ENCODE results near the gene SH3D21.

The SH3D21 gene

DNA sequence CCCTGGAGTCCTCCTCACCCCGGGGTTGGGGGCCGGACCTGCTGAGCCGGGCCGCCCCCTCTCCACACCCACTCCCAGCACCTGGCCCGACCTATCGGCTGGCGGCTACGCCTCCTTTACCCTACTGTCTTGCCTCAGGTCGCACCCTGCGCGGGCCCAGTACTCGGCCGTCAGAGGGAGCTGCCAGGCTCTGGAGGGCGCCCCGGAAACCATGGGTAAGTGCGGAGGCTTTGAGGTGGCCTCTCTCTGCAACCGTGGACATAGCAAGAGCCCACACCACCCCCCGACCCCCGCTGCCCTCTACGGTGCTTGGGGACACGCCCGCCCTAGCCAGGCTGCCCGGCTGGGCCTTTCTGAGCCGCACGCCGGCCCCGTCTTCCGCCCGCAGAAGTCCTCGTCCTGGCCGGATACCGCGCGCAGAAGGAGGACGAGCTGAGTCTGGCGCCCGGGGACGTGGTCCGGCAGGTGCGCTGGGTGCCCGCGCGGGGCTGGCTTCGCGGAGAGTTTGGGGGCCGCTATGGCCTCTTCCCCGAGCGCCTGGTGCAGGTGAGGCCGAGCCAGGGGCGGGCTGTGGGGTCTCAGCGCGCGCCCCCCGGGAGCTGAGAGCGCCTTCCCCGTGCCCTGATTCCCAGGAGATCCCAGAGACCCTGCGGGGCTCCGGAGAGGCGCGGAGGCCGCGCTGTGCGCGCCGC, at the start of gene SH3D21:
SH3D21 (plus strand) TSS at position 159 of the 692 bp plus-strand sequence; CDS start at position 212, 53 bp downstream.
- peak; percentile 18 for DNase-seq (ENCODE audit: low read depth)
- no peak for TF ChIP-seq CTCF (conservative IDR thresholded peaks at IDR 0.05; ENCODE audit: low read length)

DNA sequence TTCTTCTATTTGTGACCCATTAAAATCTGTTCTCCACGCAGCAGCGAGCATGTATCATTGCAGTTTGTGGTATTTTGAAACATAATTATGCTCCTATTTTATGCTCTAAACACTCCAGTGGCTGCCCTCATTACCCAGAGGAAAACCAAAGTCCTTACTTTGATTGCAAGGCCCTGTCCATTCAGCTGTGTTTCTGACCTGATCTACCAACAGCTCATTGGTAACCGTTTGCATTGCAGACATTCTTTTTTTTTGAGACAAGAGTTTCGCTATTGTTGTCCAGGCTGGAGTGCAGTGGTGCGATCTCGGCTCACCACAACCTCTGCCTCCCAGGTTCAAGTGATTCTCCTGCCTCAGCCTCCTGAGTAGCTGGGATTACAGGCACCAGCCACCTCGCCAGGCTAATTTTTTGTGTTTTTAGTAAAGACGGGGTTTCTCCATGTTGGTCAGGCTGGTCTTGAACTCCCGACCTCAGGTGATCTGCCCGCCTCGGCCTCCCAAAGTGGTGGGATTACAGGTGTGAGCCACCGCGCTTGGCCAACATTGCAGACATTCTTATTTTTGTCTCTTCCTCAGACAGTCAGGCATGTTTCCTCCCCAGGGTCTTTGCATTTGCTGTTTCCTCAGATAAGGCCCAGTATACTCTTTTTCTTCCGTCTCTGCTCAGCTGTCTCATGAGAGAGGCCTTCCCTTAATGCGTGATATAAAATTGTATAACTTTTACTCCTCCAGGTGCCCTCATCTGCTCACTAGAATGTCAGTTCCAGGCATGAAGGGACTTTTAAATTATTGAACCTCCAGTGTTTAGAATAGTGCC, 49.4 kb upstream of the SH3D21 start:
- no peak overlapping the region for H3K4me3 ChIP-seq (ENCODE audit: low read length)
- no peak for TF ChIP-seq CTCF (conservative IDR thresholded peaks at IDR 0.05; ENCODE audit: low read length)
- DNase-seq (ENCODE audit: low read depth) = no peak

More for the DNA sequence above, at the start of gene SH3D21:
- peak within 1 kb of the TSS; percentile 84 for H3K4me3 ChIP-seq (ENCODE audit: low read length)

DNA sequence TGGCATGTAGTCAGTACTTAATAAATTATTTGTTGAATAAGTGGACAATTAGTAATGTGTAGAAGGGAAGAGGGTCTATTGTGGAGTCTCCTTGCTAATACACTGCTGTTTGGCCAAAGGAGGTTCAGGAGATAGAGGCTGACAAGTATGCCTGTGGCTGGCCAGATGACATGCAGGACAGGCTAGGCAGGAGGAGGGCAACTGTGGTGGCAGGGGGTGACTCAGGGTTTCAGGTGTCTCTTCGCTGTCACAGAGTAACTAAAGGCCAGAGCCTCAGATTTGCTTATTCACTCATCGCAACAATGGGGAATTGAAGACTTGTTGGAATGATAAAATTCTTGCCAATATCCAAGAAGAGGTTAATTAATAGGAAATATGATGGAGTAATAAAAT, 48.8 kb upstream of the SH3D21 start:
- no peak overlapping the region for H3K4me3 ChIP-seq (ENCODE audit: low read length)
- TF ChIP-seq CTCF (conservative IDR thresholded peaks at IDR 0.05; ENCODE audit: low read length) = no peak
- DNase-seq (ENCODE audit: low read depth) = peak; percentile 30

GRCh38 chr1:36258960-36259344, 47.2 kb upstream of the SH3D21 start:
- DNase-seq (ENCODE audit: low read depth) = no peak
- H3K4me3 ChIP-seq (ENCODE audit: low read length) = no peak overlapping the region
- no peak for TF ChIP-seq CTCF (conservative IDR thresholded peaks at IDR 0.05; ENCODE audit: low read length)

DNA sequence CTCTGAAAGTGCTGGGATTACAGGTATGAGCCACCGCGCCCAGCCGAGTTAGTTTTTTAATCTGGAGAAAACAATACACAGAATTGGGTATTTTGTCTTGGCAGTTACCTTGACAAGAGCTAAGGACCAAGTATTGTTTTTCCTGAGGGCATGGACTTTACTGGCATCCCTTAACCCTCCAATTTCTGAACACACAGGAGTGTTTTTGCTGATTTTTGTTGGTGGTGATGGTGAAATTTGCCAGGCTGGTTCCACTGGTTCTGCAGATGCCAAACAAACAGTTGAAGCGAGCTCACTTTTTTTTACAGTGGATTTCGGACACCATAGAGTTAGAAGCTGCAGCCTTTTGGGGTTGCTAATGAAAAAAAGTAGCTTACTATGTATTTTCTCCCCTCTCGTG, 37.2 kb upstream of the SH3D21 start:
- DNase-seq (ENCODE audit: low read depth) = no peak
- TF ChIP-seq CTCF (conservative IDR thresholded peaks at IDR 0.05; ENCODE audit: low read length) = no peak
- no peak overlapping the region for H3K4me3 ChIP-seq (ENCODE audit: low read length)

DNA sequence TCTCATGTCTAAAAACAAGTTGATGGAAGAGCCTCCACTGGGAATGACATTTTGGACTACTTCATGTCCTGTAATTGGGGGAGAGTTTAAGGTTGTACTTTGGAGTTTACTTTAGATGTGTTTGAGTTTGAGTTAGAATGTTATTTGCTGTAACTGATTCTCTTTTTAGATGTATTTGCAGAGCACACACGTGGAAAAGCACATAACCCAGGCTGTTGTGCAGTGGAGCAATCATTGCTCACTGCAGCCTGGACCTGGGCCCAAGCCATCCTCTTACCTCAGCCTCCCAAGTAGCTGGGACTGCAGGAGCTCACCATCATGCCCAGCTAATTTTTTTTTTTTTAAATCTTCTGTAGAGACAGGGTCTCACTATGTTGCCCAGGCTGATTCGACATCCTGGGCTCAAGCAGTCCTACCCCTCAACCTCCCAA, 36.7 kb upstream of the SH3D21 start:
- no peak overlapping the region for H3K4me3 ChIP-seq (ENCODE audit: low read length)
- TF ChIP-seq CTCF (conservative IDR thresholded peaks at IDR 0.05; ENCODE audit: low read length) = no peak

DNA sequence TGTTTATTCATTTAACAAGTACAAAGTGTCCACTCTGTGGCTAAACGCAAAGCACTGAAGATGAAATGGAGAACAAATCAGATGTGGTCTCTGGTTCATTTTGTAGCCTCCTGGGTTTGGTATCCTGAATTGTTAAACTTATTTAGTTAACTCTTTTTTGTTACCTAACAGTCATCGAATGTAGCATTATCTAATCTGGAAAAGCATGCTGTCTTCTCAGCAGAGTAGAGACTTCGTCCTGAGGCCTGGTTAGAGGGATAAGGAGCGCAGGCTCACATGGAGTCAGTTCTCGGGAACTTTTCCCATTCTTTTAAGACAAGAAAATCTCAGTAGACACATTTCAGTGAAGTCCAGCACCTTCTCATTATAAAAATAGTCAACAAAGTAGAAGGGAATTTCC, 33.1 kb upstream of the SH3D21 start:
- DNase-seq (ENCODE audit: low read depth) = no peak
- no peak overlapping the region for H3K4me3 ChIP-seq (ENCODE audit: low read length)
- no peak for TF ChIP-seq CTCF (conservative IDR thresholded peaks at IDR 0.05; ENCODE audit: low read length)

More for the DNA sequence above, 36.7 kb upstream of the SH3D21 start:
- peak; percentile 40 for DNase-seq (ENCODE audit: low read depth)

All from AG10803 (cell line).